Smooth muscle cell (in vitro differentiated cells): Measurements from ENCODE around the gene PROB1. TPM values are rescaled to one million over a fixed set of nuclear protein-coding genes. Genes with fewer than 3 reads are reported as not detected.

ENCODE experiments used
- DNase-seq: peaks from one replicate; lab custom pipeline; 2025; ENCODE audit not compliant: unreplicated experiment; lab: John Stamatoyannopoulos, UW
- H2AFZ ChIP-seq: fragments of 200-600 bp; sonication (generic); 2 replicates; pipeline ENCODE4 v1.6.0; 2016; ENCODE audit warnings: antibody characterized with exemption, low read depth, mild to moderate bottlenecking
- H3F3A ChIP-seq: fragments of 200-600 bp; sonication (generic); 2 replicates; pipeline ENCODE4 v1.6.0; 2017; ENCODE audit warnings: antibody characterized with exemption, low read depth
- H3K27ac ChIP-seq: fragments of 200-600 bp; sonication (generic); 2 replicates; pipeline ENCODE4 v1.5.1; 2016; ENCODE audit warnings: low read depth, mild to moderate bottlenecking
- H3K27me3 ChIP-seq: fragments of 200-600 bp; sonication (generic); 2 replicates; pipeline ENCODE4 v1.6.1; 2016; ENCODE audit warnings: low read depth, mild to moderate bottlenecking
- H3K36me3 ChIP-seq: fragments of 200-600 bp; sonication (generic); 2 replicates; pipeline ENCODE4 v1.5.1; 2016; ENCODE audit warnings: low read depth
- H3K4me1 ChIP-seq: fragments of 200-600 bp; sonication (generic); 2 replicates; pipeline ENCODE4 v1.5.1; 2016; ENCODE audit warnings: low read depth
- H3K4me2 ChIP-seq: fragments of 200-600 bp; sonication (generic); 2 replicates; pipeline ENCODE4 v1.6.0; 2016; ENCODE audit warnings: mild to moderate bottlenecking
- H3K4me3 ChIP-seq: fragments of 200-600 bp; sonication (generic); 2 replicates; pipeline ENCODE4 v1.5.1; 2016; ENCODE audit warnings: mild to moderate bottlenecking
- H3K79me2 ChIP-seq: fragments of 200-600 bp; sonication (generic); 2 replicates; pipeline ENCODE4 v1.6.0; 2016; ENCODE audit warnings: low read depth, mild to moderate bottlenecking
- H3K9ac ChIP-seq: fragments of 200-600 bp; sonication (generic); 2 replicates; pipeline ENCODE4 v1.6.0; 2016; ENCODE audit warnings: low read depth
- H3K9me3 ChIP-seq: fragments of 200-600 bp; sonication (generic); replicated peaks from 2 replicates; pipeline ENCODE4 v1.5.1; 2016; ENCODE audit warnings: low read depth
- H4K20me1 ChIP-seq: fragments of 200-600 bp; sonication (generic); 2 replicates; pipeline ENCODE4 v1.6.0; 2016; ENCODE audit warnings: low read depth
- WGBS: methylation state at CpG from one replicate; pipeline ENCODE4 v1.1.7; 2016; ENCODE audit warnings: low lambda C conversion rate; 5-methylcytosine and 5-hydroxymethylcytosine counted together
- polyA plus RNA-seq: library from polyadenylated mRNA; unstranded; fragments of >200 nt; fragmentation: Nextera tagmentation; extraction: Ambion mirVana; gene quantifications from 2 replicates; pipeline ENCODE4 v1.2.1, GENCODE V29; 2016
- total RNA-seq: library from RNA; depleted of rRNA; stranded (reverse); fragments of >200 nt; gene quantifications from 2 replicates; pipeline ENCODE4 v1.2.3, GENCODE V29; 2014
- TF ChIP-seq, protein P1 (sequence below): fragments of 200-600 bp; sonication (generic); IDR thresholded peaks from 2 replicates; pipeline ENCODE4 v1.5.1; 2017; ENCODE audit warnings: borderline replicate concordance, mild to moderate bottlenecking, antibody characterized with exemption; ENCODE audit not compliant: insufficient read depth, poor library complexity, severe bottlenecking

PROB1 gene
- total and polyA plus RNA-seq, 2 experiments from 2014 or later: 0.90 to 3.8 TPM

DNA sequence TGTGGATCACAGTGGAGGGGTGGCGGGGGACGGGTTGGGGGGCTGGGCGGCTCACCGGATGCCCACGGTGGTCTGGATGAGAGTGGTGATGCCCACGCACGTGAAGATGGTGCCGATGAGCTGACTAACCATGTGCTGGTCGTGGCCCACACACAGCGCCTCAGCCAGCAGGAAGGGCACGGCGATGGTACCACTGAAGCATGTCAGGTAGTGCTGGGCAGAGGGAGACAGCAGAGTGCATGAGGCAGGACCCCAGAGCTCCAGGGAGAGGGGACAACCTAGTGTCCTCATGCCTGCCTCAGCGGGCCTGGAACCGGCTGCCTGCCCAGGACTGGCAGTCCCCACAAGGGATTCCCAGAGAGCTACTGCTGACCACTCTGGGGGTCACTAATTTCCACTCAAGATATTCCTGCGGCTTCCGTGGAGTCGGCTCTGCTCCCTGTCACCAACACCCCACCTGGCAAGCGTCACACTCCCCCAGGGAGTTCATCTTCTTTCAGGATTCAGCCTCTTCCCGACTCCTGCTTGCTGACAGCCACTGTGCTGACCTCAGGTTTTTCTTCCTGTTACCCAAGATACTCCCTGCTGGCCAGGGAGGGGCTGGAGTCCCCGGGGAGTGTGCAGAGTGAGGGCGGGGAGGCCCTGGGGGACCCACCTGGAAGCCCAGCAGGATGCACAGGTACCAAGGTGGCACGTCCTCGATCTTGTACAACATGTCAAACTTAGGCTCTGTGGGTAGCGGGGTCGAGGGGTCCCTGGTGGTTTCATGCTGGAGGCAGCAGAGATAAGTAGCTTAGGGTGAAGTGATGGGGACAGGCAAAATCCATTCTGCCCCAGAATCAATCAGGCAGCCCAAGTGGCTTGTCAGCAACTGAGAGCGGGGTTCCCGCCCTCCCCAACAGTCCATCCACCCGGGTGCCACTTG is 12.8 kb downstream of the PROB1 start:
- H4K20me1 ChIP-seq: no peaks in the 10 kb centered on the region

DNA sequence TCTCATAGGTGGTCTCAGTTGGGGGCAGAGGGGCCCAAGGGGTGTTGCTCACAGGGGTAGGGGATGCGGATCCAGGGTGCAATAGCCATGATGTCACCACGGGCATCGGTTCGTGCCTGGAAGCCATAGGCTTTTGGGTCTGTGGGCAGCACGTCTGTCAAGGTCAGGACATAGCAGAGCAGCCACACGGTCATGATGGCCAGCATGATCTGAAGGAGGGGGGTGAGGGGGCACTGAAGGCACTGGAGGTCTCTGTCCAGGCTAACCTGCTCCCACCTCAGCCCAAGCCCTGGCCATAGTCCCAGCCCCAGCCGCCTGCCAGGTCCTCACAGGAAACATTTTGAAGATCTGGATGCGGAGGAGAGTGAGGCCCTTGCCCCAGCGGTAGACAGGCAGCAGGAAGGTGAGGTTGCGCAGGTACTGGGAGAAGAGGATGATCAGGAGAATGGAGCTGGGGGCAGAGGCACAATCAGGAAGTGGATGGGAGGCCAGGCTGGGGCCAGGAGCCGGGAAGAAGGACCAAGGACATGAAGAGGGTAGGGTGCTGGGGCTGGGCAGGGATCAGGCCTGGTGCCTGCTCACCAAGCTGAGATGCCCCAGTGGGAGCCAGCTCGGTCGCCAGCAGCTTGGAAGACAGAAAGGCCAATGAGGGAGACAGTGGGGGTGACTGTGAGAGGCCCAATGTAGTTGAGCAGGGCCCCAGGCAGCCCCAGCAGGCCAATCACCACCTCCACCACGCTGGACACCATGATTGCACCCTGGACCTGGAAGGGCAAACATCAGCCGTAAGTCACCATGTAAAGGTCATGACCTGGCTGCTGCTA is 15.1 kb downstream of the PROB1 start:
- Histone ChIP-seq H3K79me2 (no peaks in the 10 kb centered on the region), H3F3A (no peaks in the 10 kb centered on the region), H4K20me1 (no peaks in the 10 kb centered on the region), H3K27me3 (no peaks in the 10 kb centered on the region), H3K9ac (no peak overlapping the region), H3K4me2 (no peak overlapping the region), H2AFZ (no peak overlapping the region), H3K4me3 (no peak overlapping the region), H3K27ac (no peak overlapping the region), H3K4me1 (no peaks in the 10 kb centered on the region), H3K9me3 (no peaks in the 10 kb centered on the region), H3K36me3 (no peaks in the 10 kb centered on the region)
- no peak for DNase-seq
- TF ChIP-seq, protein P1, sequence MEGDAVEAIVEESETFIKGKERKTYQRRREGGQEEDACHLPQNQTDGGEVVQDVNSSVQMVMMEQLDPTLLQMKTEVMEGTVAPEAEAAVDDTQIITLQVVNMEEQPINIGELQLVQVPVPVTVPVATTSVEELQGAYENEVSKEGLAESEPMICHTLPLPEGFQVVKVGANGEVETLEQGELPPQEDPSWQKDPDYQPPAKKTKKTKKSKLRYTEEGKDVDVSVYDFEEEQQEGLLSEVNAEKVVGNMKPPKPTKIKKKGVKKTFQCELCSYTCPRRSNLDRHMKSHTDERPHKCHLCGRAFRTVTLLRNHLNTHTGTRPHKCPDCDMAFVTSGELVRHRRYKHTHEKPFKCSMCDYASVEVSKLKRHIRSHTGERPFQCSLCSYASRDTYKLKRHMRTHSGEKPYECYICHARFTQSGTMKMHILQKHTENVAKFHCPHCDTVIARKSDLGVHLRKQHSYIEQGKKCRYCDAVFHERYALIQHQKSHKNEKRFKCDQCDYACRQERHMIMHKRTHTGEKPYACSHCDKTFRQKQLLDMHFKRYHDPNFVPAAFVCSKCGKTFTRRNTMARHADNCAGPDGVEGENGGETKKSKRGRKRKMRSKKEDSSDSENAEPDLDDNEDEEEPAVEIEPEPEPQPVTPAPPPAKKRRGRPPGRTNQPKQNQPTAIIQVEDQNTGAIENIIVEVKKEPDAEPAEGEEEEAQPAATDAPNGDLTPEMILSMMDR: no peak
- 95% methylated on average over 15 of the region's 15 CpGs for WGBS

More for the DNA sequence above, 12.8 kb downstream of the PROB1 start:
- H3K36me3 ChIP-seq: no peaks in the 10 kb centered on the region
- H2AFZ ChIP-seq: no peak overlapping the region
- TF ChIP-seq, protein P1: no peak
- 91% methylated on average over 27 of the region's 28 CpGs for WGBS
- H3K9me3 ChIP-seq: no peaks in the 10 kb centered on the region
- H3K9ac ChIP-seq: no peak overlapping the region
- no peaks in the 10 kb centered on the region for H3K27me3 ChIP-seq
- no peaks in the 10 kb centered on the region for H3F3A ChIP-seq
- no peak overlapping the region for H3K27ac ChIP-seq
- no peak overlapping the region for H3K4me2 ChIP-seq
- no peaks in the 10 kb centered on the region for H3K4me1 ChIP-seq
- no peak overlapping the region for H3K4me3 ChIP-seq
- no peaks in the 10 kb centered on the region for H3K79me2 ChIP-seq
- no peak for DNase-seq

DNA sequence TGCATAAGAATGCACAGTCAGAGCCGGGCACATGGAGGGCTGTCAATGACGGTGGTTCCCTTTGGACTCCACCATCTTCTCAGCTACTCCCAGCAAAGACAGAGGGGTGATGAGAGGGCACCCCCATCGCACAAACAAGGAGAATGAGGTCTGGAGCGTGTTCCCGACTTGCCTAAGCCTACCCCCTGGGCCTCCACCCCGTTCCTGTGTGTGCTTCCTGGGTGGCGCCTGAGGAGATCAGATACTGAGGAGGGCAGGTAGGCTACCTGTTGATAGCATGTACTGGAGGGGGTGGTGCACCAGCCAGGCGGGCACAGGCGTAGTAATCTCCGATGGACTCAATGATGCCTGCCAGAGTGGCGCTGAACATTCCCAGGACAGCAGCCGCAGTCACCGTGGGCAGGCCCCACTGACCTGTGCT is 16.0 kb downstream of the PROB1 start:
- no peak for DNase-seq
- H3F3A ChIP-seq: no peaks in the 10 kb centered on the region
- H3K27me3 ChIP-seq: no peaks in the 10 kb centered on the region
- TF ChIP-seq, protein P1: no peak
- WGBS: 95% methylated on average over 13 of the region's 13 CpGs
- H3K4me2 ChIP-seq: no peak overlapping the region
- no peaks in the 10 kb centered on the region for H3K36me3 ChIP-seq
- no peak overlapping the region for H3K9ac ChIP-seq
- no peak overlapping the region for H3K4me3 ChIP-seq
- no peaks in the 10 kb centered on the region for H3K79me2 ChIP-seq
- H3K4me1 ChIP-seq: no peaks in the 10 kb centered on the region
- no peaks in the 10 kb centered on the region for H3K9me3 ChIP-seq
- H4K20me1 ChIP-seq: no peaks in the 10 kb centered on the region
- no peak overlapping the region for H2AFZ ChIP-seq
- H3K27ac ChIP-seq: no peak overlapping the region
